LoVo (cell line): ENCODE measurements around the gene GPR25.

ENCODE experiments used
- DNase-seq: peaks from one replicate; pipeline ENCODE4 v3.0.0-alpha.2; 2016; ENCODE audit warnings: low spot score

The GPR25 gene

DNA sequence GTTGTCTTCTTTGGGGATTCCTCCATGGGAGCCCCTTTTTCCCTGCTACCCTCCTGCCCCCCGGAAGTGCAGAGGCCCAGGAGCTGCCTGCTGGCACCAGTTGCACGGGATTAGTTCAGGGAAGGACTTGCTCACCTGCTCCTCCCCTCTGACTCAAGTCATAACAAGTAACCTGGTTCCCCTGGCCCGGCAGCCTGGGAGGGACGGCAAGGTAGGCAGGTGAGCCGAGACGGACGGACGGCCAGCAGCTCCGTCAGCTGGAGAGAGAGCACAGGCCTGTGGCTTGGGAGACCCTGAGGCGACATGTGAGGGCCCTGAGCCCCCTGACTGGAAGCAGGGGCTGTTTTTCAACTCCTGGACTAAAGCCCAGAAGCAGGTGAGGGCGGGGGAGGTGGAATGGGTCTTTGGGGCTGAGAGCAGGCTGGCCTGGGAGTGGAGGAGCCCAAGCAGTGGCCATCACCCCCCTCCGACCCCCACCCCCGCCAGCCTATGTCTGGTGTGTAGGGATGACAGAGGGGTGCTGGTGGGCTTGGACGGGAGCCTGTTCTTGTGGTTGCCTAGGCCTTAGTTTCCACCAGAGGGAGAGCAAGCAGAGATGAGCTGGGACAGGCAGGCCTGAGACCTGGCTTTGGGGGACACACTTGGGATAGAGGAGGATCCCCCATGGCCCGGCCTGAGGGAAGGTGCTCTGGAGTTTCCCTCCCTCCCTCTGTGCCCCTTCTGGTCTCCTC is 22.1 kb downstream of the GPR25 start, which contains the start of gene INAVA:
TSS of gene INAVA (plus strand) at position 189 of the 731 bp plus-strand sequence. CDS start 3,501 bp downstream, outside the sequence.
- peak; percentile 85 for DNase-seq

DNA sequence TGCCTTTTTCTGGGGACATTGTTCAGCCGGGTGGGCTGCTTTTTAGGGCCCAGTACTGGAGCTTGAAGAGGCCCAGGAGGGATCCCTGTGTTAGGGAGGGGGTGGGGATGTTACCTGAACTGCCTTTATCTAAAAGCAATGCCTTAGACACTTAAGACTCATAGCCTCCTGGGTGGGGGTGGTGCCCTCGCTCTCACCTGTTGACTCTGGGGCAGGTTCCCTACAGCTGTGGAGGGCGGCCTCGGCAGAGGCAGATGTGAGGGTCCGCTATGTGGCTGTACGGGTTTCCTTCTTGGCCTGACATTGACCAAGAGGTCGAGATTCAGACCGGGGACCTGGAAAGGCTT is 22.6 kb downstream of the GPR25 start:
- DNase-seq: no peak

DNA sequence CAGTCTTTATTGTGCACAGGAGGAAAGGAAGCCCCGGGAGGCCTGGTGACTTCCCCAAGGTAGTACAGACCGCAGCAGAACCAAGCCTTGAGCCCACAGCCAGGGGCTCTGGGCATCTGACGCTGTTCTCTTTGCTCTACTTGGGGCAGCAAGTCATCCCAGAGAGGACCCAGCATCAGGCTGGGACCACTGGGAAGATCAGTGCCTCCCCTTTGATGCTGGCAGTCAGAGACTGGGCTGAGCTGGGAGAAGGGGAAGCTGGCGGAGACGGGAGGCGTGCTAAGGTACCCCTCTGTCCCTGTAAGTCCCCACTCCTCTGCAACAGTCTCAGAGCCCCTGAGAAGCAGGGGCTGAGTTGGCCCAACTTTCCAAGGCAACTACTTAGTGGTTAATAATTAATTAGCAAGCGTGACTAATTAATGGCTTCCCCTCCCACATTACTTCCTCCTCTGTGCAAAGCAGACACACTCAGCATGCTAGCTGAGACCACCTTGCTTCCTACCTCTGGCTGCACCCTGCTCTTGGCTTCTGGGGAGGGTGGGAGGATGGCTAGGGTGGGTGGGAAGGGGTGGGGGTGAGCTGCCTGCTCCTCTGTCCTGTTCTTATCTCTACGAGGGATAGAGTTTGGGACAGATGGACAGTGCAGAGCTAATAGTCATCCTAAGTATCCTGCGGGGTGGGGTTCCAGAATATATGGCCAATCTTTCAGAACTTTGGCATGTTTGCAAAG is 23.2 kb downstream of the GPR25 start:
- DNase-seq: peak; percentile 76

DNA sequence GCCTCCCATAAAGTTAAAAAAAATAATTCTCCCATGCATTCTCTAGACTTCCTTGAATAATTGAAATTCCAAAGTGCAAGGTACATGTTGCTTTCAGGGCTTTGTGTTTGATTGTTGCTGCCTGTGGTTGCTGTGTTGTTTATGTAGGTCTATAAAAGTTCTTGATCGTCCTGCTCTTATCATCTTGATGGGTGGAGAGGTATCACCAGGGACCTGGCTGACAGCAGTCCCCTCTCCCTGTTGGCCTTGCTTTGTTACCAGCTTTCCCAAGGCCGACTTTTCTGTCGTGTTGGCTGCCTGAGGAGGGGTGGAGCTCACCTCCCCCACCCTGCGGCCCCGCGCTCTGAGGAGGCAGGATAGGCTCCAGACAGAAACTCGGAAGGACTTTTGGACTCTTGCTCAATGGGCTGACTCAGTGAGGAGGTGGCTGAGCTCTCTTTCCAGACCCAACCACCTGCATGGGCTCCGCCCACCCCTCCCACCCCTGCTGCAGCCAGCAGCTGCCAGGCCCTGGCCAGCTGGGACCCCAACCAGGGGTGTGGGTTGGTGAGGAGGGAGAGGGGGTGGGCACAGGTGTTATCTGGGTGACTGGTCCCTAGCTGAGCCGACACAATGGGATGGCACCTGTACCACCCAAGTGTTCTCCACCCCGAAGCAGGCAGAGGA is 23.9 kb downstream of the GPR25 start:
- peak; percentile 95 for DNase-seq

DNA sequence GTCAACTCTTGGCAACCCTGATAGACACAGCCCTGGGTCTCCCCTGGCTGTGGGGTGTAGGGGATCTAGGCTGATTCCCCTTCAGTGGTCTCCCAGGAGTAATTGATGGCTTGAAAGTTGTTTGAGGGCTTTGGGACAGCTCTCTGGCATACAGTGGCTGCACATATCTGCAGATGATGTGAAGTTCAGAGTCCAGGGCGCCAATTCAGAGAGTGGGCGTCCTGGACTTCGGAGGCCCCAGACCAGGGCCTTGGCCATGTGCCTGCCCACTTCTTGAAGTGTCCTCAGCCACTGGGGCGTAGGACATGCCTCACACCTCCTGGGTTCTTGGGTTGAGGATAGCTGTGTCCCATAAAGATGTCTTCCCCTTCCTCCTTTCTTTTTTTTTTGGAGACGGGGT is 24.5 kb downstream of the GPR25 start:
- no peak for DNase-seq

DNA sequence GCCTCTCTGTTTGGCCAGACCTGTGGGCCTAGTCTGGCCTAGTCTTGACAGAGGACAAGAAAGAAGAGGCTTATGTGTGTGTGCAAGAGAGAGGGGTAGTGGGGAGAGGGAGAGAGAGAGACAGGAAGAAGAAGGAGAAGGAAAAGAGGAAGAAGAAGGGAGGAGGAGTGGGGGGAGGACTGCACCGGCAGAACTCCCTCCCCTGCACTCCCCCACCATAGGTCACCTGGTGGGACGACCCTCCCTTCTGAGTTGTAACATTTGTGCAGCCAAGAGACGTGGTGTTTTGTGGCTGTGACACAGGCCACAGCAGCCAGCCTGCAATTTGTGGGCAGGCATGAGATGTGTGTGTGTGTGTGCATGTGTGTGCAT is 26.2 kb downstream of the GPR25 start:
- no peak for DNase-seq

DNA sequence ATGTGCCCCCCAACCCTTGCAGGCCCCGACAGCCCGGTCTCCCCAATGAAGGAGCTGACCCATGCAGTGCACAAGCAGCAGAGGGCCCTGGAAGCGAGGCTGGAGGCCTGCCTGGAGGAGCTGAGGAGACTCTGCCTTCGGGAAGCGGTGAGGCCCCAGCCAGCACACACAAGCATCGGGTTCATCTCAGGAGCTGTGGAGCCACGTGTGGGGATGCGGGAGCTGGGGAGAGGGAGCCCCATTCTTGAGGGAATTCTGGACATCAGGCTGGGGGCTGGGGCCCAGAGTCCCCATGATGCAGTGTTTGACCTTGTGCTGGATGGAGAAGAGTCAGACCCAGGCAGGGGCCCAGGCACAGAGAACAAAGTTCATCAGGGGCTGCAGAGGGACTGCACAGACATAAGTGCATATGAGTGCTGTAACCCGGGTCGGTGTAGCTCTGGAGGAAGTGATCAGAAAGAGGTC is 26.7 kb downstream of the GPR25 start:
- DNase-seq: no peak

DNA sequence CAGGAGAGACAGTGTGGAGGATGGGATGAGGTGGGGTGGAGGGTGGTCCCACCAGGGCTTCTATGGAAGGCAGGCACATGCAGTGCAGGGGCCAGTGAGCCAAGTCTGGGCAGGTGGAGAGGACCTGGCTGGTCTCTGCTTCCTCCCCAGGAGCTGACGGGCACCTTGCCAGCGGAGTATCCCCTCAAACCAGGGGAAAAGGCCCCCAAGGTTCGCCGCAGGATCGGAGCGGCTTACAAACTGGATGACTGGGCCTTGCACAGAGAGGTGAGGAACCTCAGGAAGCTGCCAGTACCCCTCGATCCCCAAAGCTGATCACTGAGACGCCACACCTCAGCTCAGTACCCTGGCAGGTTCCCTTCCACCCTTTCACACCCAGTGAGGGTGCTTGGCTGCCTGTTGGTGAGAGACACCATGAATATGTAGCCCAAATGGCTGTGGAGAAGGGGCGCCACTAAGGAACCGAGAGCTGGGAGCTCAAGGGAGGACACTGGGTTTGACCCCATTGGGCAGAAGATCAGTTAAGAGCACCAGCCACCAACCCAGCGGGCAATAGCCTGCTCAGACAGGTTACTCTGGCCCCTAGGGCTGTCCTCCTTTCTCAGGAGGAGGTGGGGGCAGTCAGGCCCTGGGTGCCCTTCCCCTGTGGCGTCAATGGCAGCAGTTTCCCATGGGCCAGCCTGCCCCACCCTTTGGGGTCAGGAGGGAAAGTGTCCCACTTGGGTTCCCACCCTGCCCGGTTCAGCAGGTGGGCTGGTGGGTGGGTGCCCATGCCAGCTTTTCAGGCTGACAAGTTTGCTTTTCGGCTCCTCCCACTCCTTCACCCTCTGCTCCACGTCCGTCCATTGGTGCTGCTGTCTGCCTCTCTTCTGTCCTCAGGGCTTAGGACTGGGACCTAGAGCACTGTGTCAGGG is 27.4 kb downstream of the GPR25 start:
- DNase-seq: no peak

DNA sequence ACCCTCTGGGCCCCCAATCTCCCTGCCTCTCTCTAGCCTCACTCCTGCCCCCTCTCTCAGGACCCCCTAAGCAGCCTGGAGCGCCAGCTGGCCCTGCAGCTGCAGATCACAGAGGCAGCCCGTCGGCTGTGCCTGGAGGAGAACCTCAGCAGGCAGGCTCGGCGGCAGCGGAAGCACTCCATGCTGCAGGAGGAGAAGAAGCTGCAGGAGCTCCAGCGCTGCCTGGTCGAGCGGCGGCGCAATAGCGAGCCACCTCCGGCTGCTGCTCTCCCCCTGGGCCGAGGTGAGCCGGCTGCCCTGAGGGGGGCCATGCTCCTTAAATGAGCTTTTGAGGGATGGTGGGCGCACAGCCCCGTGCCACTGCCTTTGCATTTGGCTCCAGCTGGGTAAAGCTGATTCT is 28.1 kb downstream of the GPR25 start:
- no peak for DNase-seq

DNA sequence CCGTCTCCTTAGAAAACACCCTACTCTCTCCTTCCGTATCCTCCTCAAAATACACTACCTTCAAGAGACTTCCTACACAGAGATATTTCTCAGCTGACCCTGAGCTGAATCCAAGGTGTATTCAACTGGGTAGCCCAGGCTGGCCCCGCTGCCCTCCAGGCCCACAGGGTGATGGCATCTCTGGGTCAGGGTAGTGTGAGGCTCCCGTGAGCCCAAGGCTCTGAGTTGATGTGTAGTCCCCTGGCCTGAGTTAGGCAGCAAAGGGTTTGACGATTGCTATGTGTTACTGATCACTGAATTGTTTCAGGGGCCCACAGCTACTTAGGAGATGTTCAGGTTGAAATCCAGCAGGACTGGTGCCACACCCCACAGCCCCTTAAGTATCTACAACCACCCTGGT is 28.6 kb downstream of the GPR25 start:
- DNase-seq: no peak

DNA sequence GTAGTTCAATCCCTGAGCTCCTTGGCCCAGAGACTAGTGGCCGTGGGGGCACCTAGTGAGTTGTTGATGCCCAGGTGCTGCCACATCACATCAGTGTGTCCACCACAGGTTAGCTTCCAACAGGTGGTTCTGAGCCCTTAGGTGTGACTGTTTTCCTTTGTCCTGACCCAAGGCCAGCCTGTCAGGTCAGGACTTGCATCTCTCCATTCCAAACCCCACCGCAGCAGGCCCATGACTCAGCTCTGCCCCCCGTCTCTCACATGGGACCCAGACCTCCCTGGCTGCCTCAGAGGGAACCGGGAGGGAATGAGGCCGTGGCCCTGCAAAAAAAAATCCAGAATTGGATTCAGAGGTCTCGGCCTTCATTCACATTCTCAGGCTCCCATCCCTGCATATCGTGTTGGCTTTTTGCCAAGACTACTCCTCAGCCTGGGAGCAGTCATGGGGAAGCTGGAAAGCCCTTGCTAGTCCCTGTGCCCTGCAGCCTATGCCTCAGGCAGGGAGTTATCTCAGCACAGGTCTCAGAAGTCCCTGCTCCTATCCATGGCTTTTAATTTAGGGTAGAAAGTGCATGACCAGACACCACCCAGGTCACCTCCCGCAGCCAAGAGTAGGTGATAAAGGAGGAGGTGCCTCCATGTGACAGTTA is 29.1 kb downstream of the GPR25 start:
- no peak for DNase-seq

DNA sequence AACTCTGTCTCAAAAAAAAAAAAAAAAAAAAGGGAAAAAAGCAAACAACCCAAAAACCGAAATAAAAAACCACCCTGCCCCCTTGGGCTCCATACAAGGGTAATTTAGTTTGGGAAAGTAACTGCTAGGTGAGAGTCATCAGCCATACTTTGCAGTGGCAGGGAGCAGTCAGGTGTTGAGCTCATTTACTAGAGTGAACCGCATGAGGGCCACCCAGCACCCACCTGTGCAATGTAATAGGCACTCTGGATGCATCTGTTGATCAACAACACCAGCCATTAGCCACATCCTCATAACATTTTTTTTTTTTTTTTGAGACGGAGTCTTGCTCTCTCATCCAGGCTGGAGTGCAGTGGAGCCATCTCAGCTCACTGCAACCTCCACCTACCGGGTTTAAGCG is 31.0 kb downstream of the GPR25 start:
- no peak for DNase-seq

DNA sequence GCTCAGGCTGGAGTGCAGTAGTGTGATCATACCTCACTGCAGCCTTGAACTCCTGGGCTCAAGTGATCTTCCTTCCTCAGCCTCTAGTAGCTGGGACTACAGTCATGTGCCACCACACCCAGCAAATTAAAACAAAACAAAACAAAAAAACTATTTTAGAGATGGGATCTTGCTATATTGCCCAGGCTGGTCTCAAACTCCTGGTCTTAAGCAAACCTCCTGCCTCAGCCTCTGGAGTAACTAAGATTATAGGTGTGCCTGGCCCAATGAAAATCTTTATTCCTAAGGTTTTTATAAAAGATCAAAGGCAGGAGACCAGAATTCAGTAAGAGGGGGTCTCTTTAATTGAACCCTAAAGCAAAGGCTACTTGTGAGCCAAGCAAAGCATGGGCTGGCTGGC is 32.0 kb downstream of the GPR25 start:
- no peak for DNase-seq

DNA sequence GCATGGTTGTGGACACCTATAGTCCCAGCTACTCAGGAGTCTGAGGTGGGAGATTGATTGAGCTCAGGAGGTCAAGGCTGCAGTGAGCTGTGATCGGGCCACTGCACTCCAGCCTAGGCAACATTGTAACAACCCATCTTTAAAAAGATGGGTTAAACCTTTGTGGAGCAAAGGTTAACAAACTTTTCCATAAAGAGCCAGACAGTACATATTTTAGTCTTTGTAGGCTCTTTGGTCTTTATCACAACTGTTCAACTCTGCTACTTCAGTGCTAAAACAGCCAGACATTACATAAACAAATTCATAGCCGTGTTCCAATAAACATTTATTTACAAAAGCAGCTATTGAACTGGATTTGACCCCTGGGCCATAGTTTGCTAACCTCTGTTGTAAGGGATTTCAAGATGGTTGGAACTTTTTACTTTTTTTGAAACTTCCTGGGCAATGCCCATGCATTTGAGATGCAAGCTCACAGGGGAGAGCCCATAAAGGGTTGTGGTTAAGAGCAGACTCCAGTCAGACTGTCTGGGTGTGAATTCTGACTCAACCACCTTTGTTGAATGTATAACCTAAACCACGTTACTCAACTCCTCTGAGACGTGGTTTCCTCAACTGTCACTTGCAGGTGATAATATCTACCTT is 32.8 kb downstream of the GPR25 start:
- DNase-seq: no peak

DNA sequence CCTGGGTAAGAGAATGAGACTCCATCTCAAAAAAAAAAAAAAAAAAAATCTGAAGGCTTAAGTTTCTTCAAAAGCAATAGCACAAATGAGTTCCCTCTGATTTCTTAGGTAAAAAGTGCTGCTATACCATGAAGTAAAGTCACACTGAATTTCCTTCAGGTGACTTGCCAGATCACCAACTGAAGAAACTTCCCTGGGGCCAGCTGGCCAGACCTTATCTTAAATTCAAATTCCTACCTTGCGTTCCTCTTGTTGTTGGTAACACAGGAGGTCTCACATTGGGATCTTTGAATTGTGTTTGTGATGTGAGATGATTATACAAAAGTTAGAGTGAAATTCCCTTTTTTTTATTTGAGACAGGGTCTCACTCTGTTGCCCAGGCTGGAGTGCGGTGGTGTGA is 33.7 kb downstream of the GPR25 start:
- no peak for DNase-seq

DNA sequence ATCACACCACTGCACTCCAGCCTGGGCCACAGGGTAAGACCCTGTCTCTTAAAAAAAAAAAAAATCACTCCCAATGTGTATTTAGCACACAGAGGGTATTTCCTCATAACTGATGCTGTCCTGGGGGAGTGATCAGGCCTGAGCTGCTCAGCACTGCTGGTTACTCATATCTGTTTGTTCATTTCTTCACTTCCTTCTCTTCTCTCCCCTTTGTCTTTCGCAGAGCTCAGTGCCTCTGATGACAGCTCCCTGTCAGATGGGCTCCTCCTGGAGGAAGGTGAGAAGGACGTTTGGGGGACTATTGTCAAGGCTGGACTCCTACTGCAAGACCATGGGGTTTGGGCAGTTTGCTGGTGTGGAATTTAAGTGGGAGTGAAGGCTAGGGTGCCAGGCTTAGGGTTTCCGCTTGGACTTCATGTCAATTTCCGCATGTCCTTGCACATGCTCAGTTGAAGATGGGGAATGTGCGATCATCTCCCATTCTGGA is 34.9 kb downstream of the GPR25 start:
- no peak for DNase-seq

DNA sequence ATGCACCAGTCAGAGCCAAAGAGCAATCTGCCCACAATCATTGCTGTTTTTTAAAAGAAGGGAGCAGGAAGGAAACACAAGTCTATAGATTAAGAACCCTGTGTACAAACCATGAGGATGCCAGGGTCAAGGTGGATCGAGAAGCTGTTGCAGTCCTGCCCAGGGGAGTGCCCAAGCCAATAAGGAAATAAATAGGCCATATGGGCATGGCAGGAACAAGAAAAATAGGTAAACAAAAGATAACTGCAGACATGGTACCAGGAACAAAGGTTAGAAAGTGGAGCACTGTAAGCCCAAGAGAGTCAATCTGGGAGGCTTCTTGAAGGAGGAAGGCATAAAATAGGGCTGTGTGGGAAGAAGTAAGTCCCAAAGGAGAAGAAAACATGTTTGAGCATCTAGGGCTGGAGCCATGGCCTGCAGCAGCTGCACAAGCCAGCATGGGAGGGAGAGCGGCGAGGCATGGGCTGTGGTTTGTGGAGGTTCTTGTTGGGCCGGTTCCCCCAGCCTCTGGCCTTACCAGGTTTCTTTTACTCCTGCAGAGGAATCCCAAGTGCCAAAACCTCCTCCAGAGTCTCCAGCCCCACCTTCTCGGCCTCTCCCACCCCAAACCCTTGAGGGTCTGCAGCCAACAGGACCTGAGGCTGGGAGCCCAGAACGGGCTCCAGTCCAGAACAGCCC is 35.5 kb downstream of the GPR25 start:
- no peak for DNase-seq

DNA sequence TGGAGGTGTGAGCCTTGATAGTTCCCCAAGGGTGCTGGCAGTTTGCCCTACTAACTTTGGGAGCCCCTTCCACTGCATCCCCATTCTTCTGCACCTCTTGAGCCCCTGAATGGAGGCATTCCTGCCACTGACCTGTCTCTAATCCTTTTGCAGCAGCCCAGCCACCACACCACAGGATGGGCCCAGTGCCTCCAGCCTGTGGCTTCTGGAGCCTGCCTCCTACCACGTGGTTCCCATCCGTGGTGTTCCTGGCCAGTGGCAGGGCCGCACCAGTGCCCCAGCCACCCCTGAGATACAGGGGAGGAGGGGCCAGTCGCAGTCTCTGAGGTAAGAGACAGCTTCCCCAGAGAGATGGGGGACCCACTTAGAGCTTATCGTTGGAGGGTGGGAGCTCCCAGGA is 36.3 kb downstream of the GPR25 start:
- no peak for DNase-seq

DNA sequence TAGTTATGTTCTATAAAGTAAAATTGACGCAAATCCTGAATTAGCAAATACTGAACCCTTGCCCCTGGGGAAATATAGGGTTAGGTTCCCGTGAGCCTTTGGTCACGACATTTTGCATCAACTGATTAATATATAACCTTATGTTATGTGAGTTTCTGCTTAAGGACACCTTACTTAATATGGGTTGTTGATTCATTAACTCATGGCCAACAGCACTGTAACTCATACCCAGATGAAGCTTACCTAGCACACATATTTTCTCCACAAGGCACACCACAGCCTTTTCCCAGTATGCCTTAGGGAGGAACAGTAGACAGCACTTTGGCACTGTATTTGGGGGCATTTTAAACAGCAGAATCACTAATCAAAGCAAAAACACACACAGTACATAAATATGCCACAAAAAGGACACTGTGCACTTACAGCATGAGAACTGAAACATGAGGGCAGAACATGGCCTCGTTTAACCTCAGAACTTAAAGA is 37.0 kb downstream of the GPR25 start:
- DNase-seq: no peak

DNA sequence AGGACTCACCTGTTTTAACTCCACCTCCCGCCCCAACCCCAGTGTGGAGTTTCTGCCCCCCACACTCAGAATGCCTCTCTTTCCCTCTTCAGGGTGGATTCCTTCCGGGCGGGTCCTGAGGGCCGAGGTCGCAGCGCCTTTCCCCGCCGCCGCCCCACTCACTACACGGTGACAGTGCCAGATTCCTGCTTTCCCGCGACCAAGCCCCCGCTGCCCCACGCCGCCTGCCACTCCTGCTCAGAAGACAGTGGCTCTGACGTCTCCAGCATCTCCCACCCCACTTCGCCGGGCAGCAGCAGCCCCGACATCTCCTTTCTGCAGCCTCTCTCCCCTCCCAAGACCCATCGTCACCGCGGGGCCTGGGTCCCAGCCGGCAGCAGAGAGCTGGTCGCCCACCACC is 38.6 kb downstream of the GPR25 start:
- no peak for DNase-seq
